Aorta (tissue), 5 donors: ENCODE data around the gene NAA60. TPM values are rescaled to one million over a fixed set of nuclear protein-coding genes. Genes with fewer than 3 reads are reported as not detected.
"Not testable (repeated sequence)": the region's sequence is repeated elsewhere in the genome, so short reads cannot be mapped to it uniquely, and the experiment has no call there.

Experiments used
- ATAC-seq: fragments of 200-7000 bp; cut with Tn5 transposase; one replicate; pipeline ENCODE4 v1.9.1; 2022; ENCODE audit warnings: moderate library complexity; ENCODE audit not compliant: low FRiP score
- DNase-seq, 2 donors: peaks; one replicate each; pipeline ENCODE4 v3.0.0-alpha.2; 2020
- H3K27ac ChIP-seq, 2 donors: one replicate each; pipeline ENCODE4 v1.5.1; 2013; ENCODE audit warnings: low read length in 2 of 2, mild to moderate bottlenecking in 2 of 2, moderate library complexity in 2 of 2, control low read depth in 1 of 2, inconsistent platforms in 1 of 2, low read depth in 1 of 2
- H3K27me3 ChIP-seq, 2 donors: one replicate each; pipeline ENCODE4 v1.6.1; 2013; ENCODE audit warnings: control low read depth in 1 of 2, low read length in 1 of 2, mild to moderate bottlenecking in 1 of 2, moderate library complexity in 1 of 2; ENCODE audit not compliant: insufficient read depth in 2 of 2, control insufficient read depth in 1 of 2
- H3K36me3 ChIP-seq, 2 donors: one replicate each; pipeline ENCODE4 v1.6.1; 2013; ENCODE audit warnings: control low read depth in 1 of 2, low read length in 1 of 2, mild to moderate bottlenecking in 1 of 2; ENCODE audit not compliant: insufficient read depth in 2 of 2, control insufficient read depth in 1 of 2
- H3K4me1 ChIP-seq, 2 donors: one replicate each; pipeline ENCODE4 v1.6.1; 2013; ENCODE audit warnings: low read length in 2 of 2, control low read depth in 1 of 2, mild to moderate bottlenecking in 1 of 2, moderate library complexity in 1 of 2; ENCODE audit not compliant: insufficient read depth in 2 of 2, control insufficient read depth in 1 of 2
- H3K4me3 ChIP-seq, 2 donors: one replicate each; pipeline ENCODE4 v1.5.1; 2013; ENCODE audit warnings: low read length in 2 of 2, control low read depth in 1 of 2, mild to moderate bottlenecking in 1 of 2
- H3K9me3 ChIP-seq: one replicate; pipeline ENCODE4 v1.6.1; 2013; ENCODE audit warnings: mild to moderate bottlenecking, low read length; ENCODE audit not compliant: control insufficient read depth
- WGBS, 2 donors: extraction: QIAGEN DNeasy Blood & Tissue Kit; methylation state at CpG; one replicate each; pipeline ENCODE4 v1.1.7; 2013; 5-methylcytosine and 5-hydroxymethylcytosine counted together
- intact Hi-C, 2 donors: fragments of 100-400 bp; cut with DNase I; formaldehyde crosslinking; loops; one replicate each; pipeline versions ENCODE4 v1.14.2 to v1.15.0; 2022
- polyA plus RNA-seq, 2 donors: library from polyadenylated mRNA; stranded (reverse); fragments of 200-250 nt; gene quantifications; one replicate each; pipeline ENCODE4 v1.2.3, GENCODE V29; 2013
- total RNA-seq, 2 donors: library from RNA; stranded (reverse); fragmentation: NEBNext Ultra II Directional; extraction: Animal tissue kit (Norgen Biotek cat#: 25700); gene quantifications; one replicate each; pipeline ENCODE4 v1.2.1, GENCODE V29; 2021
- donor health status: healthy with polysubstance abuse.
- donor health status: Bipolar disorder and iron deficiency.
- donor health status: DM: no; HTN: no; CAD: no.
- donor health status: DM: no; HTN: no; CAD: no.
- donor health status: DM: yes; HTN: yes; CAD: no.

The NAA60 gene
- total and polyA plus RNA-seq, 4 donors, result 20.2 to 47.5 (median 35.7) TPM

- Histone ChIP-seq H3K4me3 (no peak overlapping the region), H3K4me1 (no peaks in the 10 kb centered on the region), H3K27me3 (no peaks in the 10 kb centered on the region), H3K9me3 (no peaks in the 10 kb centered on the region), H3K27ac (no peak overlapping the region), H3K36me3 (peaks cover 0 to 4% of the 10 kb centered on the region in 2 donors)
- intact Hi-C loops, result no loop called here
- DNase-seq (no peak), ATAC-seq (no peak)
- 94 to 96% methylated on average over 2 of the region's 2 CpGs for WGBS, 2 donors
Observed at GRCh38 chr16:3519581-3519980, 76.1 kb downstream of the NAA60 start.

- DNase-seq (no peak), ATAC-seq (no peak)
- 8 to 14% methylated on average over 4 of the region's 4 CpGs for WGBS, 2 donors
- no peaks in the 10 kb centered on the region for H3K9me3 ChIP-seq
- peaks cover 0 to 4% of the 10 kb centered on the region in 2 donors for H3K36me3 ChIP-seq
- H3K4me3 ChIP-seq, result no peak overlapping the region
- peak overlapping the region; percentile 74 to 95 for H3K27ac ChIP-seq
- intact Hi-C loops, result no loop called here
- H3K4me1 ChIP-seq, result no peaks in the 10 kb centered on the region
- no peaks in the 10 kb centered on the region for H3K27me3 ChIP-seq
Observed at GRCh38 chr16:3520413-3520812, 76.9 kb downstream of the NAA60 start.

- peaks cover 0 to 4% of the 10 kb centered on the region in 2 donors for H3K36me3 ChIP-seq
- H3K27ac ChIP-seq, result peak overlapping the region; percentile 74 to 95
- intact Hi-C loops, result no loop called here
- WGBS, 2 donors, result 6 to 17% methylated on average over 8 of the region's 8 CpGs
- H3K27me3 ChIP-seq, result no peaks in the 10 kb centered on the region
- H3K4me1 ChIP-seq, result no peaks in the 10 kb centered on the region
- no peaks in the 10 kb centered on the region for H3K9me3 ChIP-seq
- DNase-seq, result no peak
- ATAC-seq, result no peak
- no peak overlapping the region for H3K4me3 ChIP-seq
Observed at GRCh38 chr16:3520841-3521240, 77.4 kb downstream of the NAA60 start.

- no peaks in the 10 kb centered on the region for H3K9me3 ChIP-seq
- peaks cover 0 to 3% of the 10 kb centered on the region in 2 donors for H3K36me3 ChIP-seq
- ATAC-seq (no peak), DNase-seq (no peak)
- H3K27me3 ChIP-seq, result no peaks in the 10 kb centered on the region
- 85 to 88% methylated on average over 3 of the region's 3 CpGs for WGBS, 2 donors
- intact Hi-C loops, result no loop called here
- H3K4me1 ChIP-seq, result no peaks in the 10 kb centered on the region
- H3K4me3 ChIP-seq, result no peak overlapping the region
- no peak overlapping the region for H3K27ac ChIP-seq
Observed at GRCh38 chr16:3523281-3523680, 79.8 kb downstream of the NAA60 start.

GRCh38 chr16:3525951-3526350 lies 82.5 kb downstream of the NAA60 start:
- peaks cover 0 to 6% of the 10 kb centered on the region in 2 donors for H3K36me3 ChIP-seq
- DNase-seq, result no peak

GRCh38 chr16:3527216-3527829 lies 83.8 kb downstream of the NAA60 start:
- not testable (repeated sequence) for H3K27ac ChIP-seq, H3K27me3 ChIP-seq, H3K4me1 ChIP-seq, H3K4me3 ChIP-seq, H3K36me3 ChIP-seq, H3K9me3 ChIP-seq, ATAC-seq
- intact Hi-C loops, result loop anchor here in 1 of 2 donors (5.0 kb wide), 1 partner anchor 85 kb away; the partner anchor contains the start of gene SLX4
- WGBS, 2 donors, result 52 to 54% methylated on average over 12 of the region's 12 CpGs
- peak; percentile 88 to 94 for DNase-seq

More at GRCh38 chr16:3525951-3526350, 82.5 kb downstream of the NAA60 start:
- no peaks in the 10 kb centered on the region for H3K27me3 ChIP-seq
- H3K4me1 ChIP-seq, result no peaks in the 10 kb centered on the region
- H3K4me3 ChIP-seq, result no peak overlapping the region
- no peaks in the 10 kb centered on the region for H3K9me3 ChIP-seq
- 84 to 88% methylated on average over 5 of the region's 5 CpGs for WGBS, 2 donors
- intact Hi-C loops, result loop anchor here in 1 of 2 donors (5.0 kb wide), 1 partner anchor 86 kb away; the partner anchor contains the start of gene SLX4
- H3K27ac ChIP-seq, result no peak overlapping the region
- ATAC-seq, result no peak

- H3K36me3 ChIP-seq, result peaks cover 0 to 3% of the 10 kb centered on the region in 2 donors
- ATAC-seq, result no peak
- 96 to 97% methylated on average over 2 of the region's 2 CpGs for WGBS, 2 donors
- H3K9me3 ChIP-seq, result no peaks in the 10 kb centered on the region
- no peak overlapping the region for H3K27ac ChIP-seq
- intact Hi-C loops, result loop anchor here in 1 of 2 donors (5.0 kb wide), 1 partner anchor 84 kb away; the partner anchor contains the start of gene SLX4
- no peaks in the 10 kb centered on the region for H3K27me3 ChIP-seq
- no peaks in the 10 kb centered on the region for H3K4me1 ChIP-seq
- H3K4me3 ChIP-seq, result no peak overlapping the region
- DNase-seq, result no peak
Observed at GRCh38 chr16:3528406-3528805, 84.9 kb downstream of the NAA60 start.

GRCh38 chr16:3529175-3529574 lies 85.7 kb downstream of the NAA60 start:
- ATAC-seq, result no peak
- H3K27me3 ChIP-seq, result no peaks in the 10 kb centered on the region
- H3K4me1 ChIP-seq, result no peaks in the 10 kb centered on the region
- H3K27ac ChIP-seq, result no peak overlapping the region
- no peaks in the 10 kb centered on the region for H3K9me3 ChIP-seq
- intact Hi-C loops, result loop anchor here in 1 of 2 donors (5.0 kb wide), 1 partner anchor 83 kb away; the partner anchor contains the start of gene SLX4
- no peak overlapping the region for H3K4me3 ChIP-seq
- DNase-seq, result no peak
- H3K36me3 ChIP-seq, result peaks cover 0 to 3% of the 10 kb centered on the region in 2 donors

GRCh38 chr16:3530371-3530914 lies 87.0 kb downstream of the NAA60 start:
- Histone ChIP-seq H3K9me3 (no peaks in the 10 kb centered on the region), H3K4me1 (no peaks in the 10 kb centered on the region), H3K27ac (no peak overlapping the region), H3K36me3 (peaks cover 0 to 3% of the 10 kb centered on the region in 2 donors), H3K4me3 (no peak overlapping the region), H3K27me3 (no peaks in the 10 kb centered on the region)
- no peak for DNase-seq
- no peak for ATAC-seq
- intact Hi-C loops, result loop anchor here (10.0 kb wide), 1 partner anchor 344 kb away; no protein-coding TSS in a partner anchor
- 93 to 97% methylated on average over 12 of the region's 12 CpGs for WGBS, 2 donors
